GM12878 (cell line): ENCODE measurements around the gene FHOD3. TPM values are rescaled to one million over a fixed set of nuclear protein-coding genes. Genes with fewer than 3 reads are reported as not detected.

Experiments
- ATAC-seq: fragments of 200-7000 bp; cut with Tn5 transposase; 3 replicates; pipeline ENCODE4 v1.9.1; 2020; ENCODE audit warnings: mild to moderate bottlenecking, moderate library complexity
- BruUV-seq: library from RNA; stranded (reverse); fragments of 400-500 nt; replicated peaks from 2 replicates; lab custom pipeline; 2021; lab: Mats Ljungman, UMichigan
- CTCF ChIA-PET: fragments of 300-600 bp; sonication (Branson Sonifier 250); formaldehyde crosslinking; extraction: SDS; loops from one replicate; lab custom pipeline; 2021; ENCODE audit warnings: inconsistent platforms; lab: Yijun Ruan, JAX
- POLR2A ChIA-PET: fragments of 350-600 bp; formaldehyde crosslinking; extraction: SDS; loops from one replicate; lab custom pipeline; 2021; ENCODE audit warnings: inconsistent platforms; lab: Charles Lee
- RAD21 ChIA-PET: fragments of 300-600 bp; sonication (Branson Sonifier 250); formaldehyde crosslinking; loops from one replicate; lab custom pipeline; 2023; ENCODE audit warnings: antibody characterized with exemption; ENCODE audit not compliant: unreplicated experiment; lab: Charles Lee
- SMC1A ChIA-PET: fragments of 300-600 bp; sonication (Branson Sonifier 250); formaldehyde crosslinking; loops from one replicate; lab custom pipeline; 2023; ENCODE audit not compliant: unreplicated experiment, uncharacterized antibody; lab: Charles Lee
- DNase-seq: peaks from one replicate; pipeline ENCODE4 v3.0.0-alpha.2; 2011; ENCODE audit warnings: low read depth, low spot score
- FAIRE-seq: peaks from 3 replicates; lab custom pipeline; 2011; peaks lifted over from hg19 to GRCh38; lab: Jason Lieb, UNC
- H2AFZ ChIP-seq: 2 replicates; pipeline ENCODE4 v1.6.0; 2011; ENCODE audit warnings: low read depth, low read length, control low read depth; ENCODE audit not compliant: control insufficient read depth
- H3K27ac ChIP-seq: 2 replicates; pipeline ENCODE4 v1.5.1; 2011; ENCODE audit warnings: control low read depth; ENCODE audit not compliant: control insufficient read depth, insufficient read depth
- H3K27me3 ChIP-seq, 2 experiments: replicated peaks in 1 of 2; 2 replicates each; pipeline versions ENCODE4 v1.6.0 to v1.6.1; 2011; ENCODE audit warnings: low read length in 1 of 2; ENCODE audit not compliant: control insufficient read depth in 2 of 2, insufficient read depth in 2 of 2
- H3K36me3 ChIP-seq, 2 experiments: 2 replicates each; pipeline ENCODE4 v1.5.1; 2011; ENCODE audit warnings: low read length in 1 of 2; ENCODE audit not compliant: control insufficient read depth in 2 of 2, insufficient read depth in 2 of 2
- H3K4me1 ChIP-seq: 2 replicates; pipeline ENCODE4 v1.6.1; 2011; ENCODE audit warnings: mild to moderate bottlenecking, low read length, moderate library complexity, mixed read lengths; ENCODE audit not compliant: control insufficient read depth, insufficient read depth
- H3K4me2 ChIP-seq: 2 replicates; pipeline ENCODE4 v1.6.0; 2011; ENCODE audit warnings: control low read depth; ENCODE audit not compliant: control insufficient read depth, insufficient read depth
- H3K4me3 ChIP-seq: fragments of 200-600 bp; sonication (generic); 2 replicates; pipeline ENCODE4 v1.5.1; 2016
- H3K79me2 ChIP-seq: 2 replicates; pipeline ENCODE4 v1.6.0; 2011; ENCODE audit warnings: low read length; ENCODE audit not compliant: control insufficient read depth, insufficient read depth
- H3K9ac ChIP-seq: 2 replicates; pipeline ENCODE4 v1.8.0; 2011; ENCODE audit warnings: low read length, control low read depth, mixed read lengths; ENCODE audit not compliant: control insufficient read depth, insufficient read depth
- H3K9me3 ChIP-seq: replicated peaks from 3 replicates; pipeline ENCODE4 v1.5.1; 2011; ENCODE audit warnings: mild to moderate bottlenecking, low read length; ENCODE audit not compliant: control insufficient read depth, insufficient read depth
- H4K20me1 ChIP-seq: 2 replicates; pipeline ENCODE4 v1.6.0; 2011; ENCODE audit not compliant: control insufficient read depth, insufficient read depth
- IKZF2 ChIP-seq, 2 experiments: fragments of 450-650 bp; IDR thresholded peaks; 2 replicates each; pipeline ENCODE4 v1.6.1; 2017; ENCODE audit warnings: mild to moderate bottlenecking in 2 of 2, moderate library complexity in 2 of 2
- JUNB ChIP-seq: IDR thresholded peaks from 2 replicates; pipeline ENCODE4 v1.6.1; 2016; ENCODE audit warnings: antibody characterized with exemption, mild to moderate bottlenecking
- LARP7 ChIP-seq: fragments of 450-650 bp; IDR thresholded peaks from 2 replicates; pipeline ENCODE4 v1.6.1; 2017; ENCODE audit warnings: mild to moderate bottlenecking
- MAX ChIP-seq: IDR thresholded peaks from 2 replicates; pipeline ENCODE4 v1.6.1; 2012; ENCODE audit warnings: low read depth, low read length, improper control_type of control experiment
- MEF2B ChIP-seq: fragments of 450-650 bp; IDR thresholded peaks from 2 replicates; pipeline ENCODE4 v1.6.1; 2018; ENCODE audit warnings: mild to moderate bottlenecking, moderate library complexity; ENCODE audit not compliant: partially characterized antibody, poor library complexity, severe bottlenecking
- MYB ChIP-seq: fragments of 150-350 bp; IDR thresholded peaks from 2 replicates; pipeline ENCODE4 v1.6.1; 2014; ENCODE audit warnings: mild to moderate bottlenecking, low read depth, low read length, borderline replicate concordance
- NFYB ChIP-seq: IDR thresholded peaks from 2 replicates; pipeline ENCODE4 v1.6.1; 2011; ENCODE audit warnings: low read depth, mild to moderate bottlenecking, low read length, improper control_type of control experiment, moderate library complexity; ENCODE audit not compliant: insufficient read depth
- PAX5 ChIP-seq: IDR thresholded peaks from 2 replicates; pipeline ENCODE4 v1.6.1; 2011; ENCODE audit warnings: low read depth, low read length, borderline replicate concordance
- POU2F2 ChIP-seq: IDR thresholded peaks from 3 replicates; pipeline ENCODE4 v1.6.1; 2011; ENCODE audit warnings: low read depth, mild to moderate bottlenecking, low read length, borderline replicate concordance
- RCOR1 ChIP-seq: conservative IDR thresholded peaks from 2 replicates; pipeline ENCODE4 v1.6.1; 2012; ENCODE audit warnings: low read depth, low read length, improper control_type of control experiment
- RFX5 ChIP-seq: IDR thresholded peaks from 2 replicates; pipeline ENCODE4 v1.6.1; 2011; ENCODE audit warnings: low read depth, low read length, improper control_type of control experiment
- RUNX3 ChIP-seq: IDR thresholded peaks from 2 replicates; pipeline ENCODE4 v1.6.1; 2012; ENCODE audit warnings: low read length, inconsistent platforms
- SIX5 ChIP-seq: IDR thresholded peaks from 2 replicates; pipeline ENCODE4 v1.6.1; 2011; ENCODE audit warnings: mild to moderate bottlenecking, low read depth, low read length, moderate library complexity; ENCODE audit not compliant: severe bottlenecking
- ZBTB4 ChIP-seq: fragments of 450-650 bp; formaldehyde crosslinking; IDR thresholded peaks from 2 replicates; pipeline ENCODE4 v1.4.0; 2022; ENCODE audit warnings: mild to moderate bottlenecking, moderate library complexity
- ZNF687 ChIP-seq: fragments of 450-650 bp; IDR thresholded peaks from 2 replicates; pipeline ENCODE4 v1.6.1; 2017; ENCODE audit warnings: mild to moderate bottlenecking, moderate library complexity
- WGBS: methylation state at CpG from one replicate; pipeline ENCODE4 v1.1.6; 2016; ENCODE audit warnings: low lambda C conversion rate; ENCODE audit not compliant: insufficient replicate concordance, insufficient coverage; ENCODE audit errors: missing lambda C conversion rate; 5-methylcytosine and 5-hydroxymethylcytosine counted together
- in situ Hi-C: fragments of 300-500 bp; cut with MboI; formaldehyde crosslinking; loops from 9 replicates; pipeline ENCODE4 v1.14.3; 2018; ENCODE audit warnings: mixed read lengths
- intact Hi-C: fragments of 100-400 bp; cut with micrococcal nuclease; formaldehyde crosslinking; loops from one replicate; pipeline ENCODE4 v1.14.2; 2022; ENCODE audit not compliant: unreplicated experiment
- polyA plus RNA-seq, 11 experiments: library from polyadenylated mRNA; depleted of rRNA in 4 of 11; unstranded in 6 of 11; stranded (reverse) in 5 of 11; fragments of >200 nt; fragmentation: Nextera tagmentation in 4 of 11; fragmentation: Illumina TruSeq in 1 of 11; extraction: Ambion mirVana in 4 of 11; extraction: Trizol in 1 of 11; gene quantifications; 1 replicate in 1 of 11; 2 replicates in 10 of 11; pipeline versions ENCODE4 v1.2.1 to v1.2.3, GENCODE V29; 2011 to 2016; ENCODE audit warnings: inconsistent platforms in 2 of 11, missing spikeins in 2 of 11, low read depth in 1 of 11
- total RNA-seq, 4 experiments: library from RNA; depleted of rRNA in 3 of 4; stranded (reverse); fragments of >200 nt in 3 of 4; fragmentation: Illumina TruSeq in 1 of 4; extraction: Trizol in 1 of 4; gene quantifications; 2 replicates each; pipeline versions ENCODE4 v1.2.1 to v1.2.3, GENCODE V29; 2013 to 2021

The FHOD3 gene
- total and polyA plus RNA-seq, 10 of the 15 experiments (the other 5 are each of a cell fraction or from before 2014, with no cell fraction given): 0.77 to 26.7 (median 10.4) TPM

GRCh38 chr18:36328385-36328858, 30.9 kb downstream of the FHOD3 start (continued):
- TF ChIP-seq ZBTB4 (CRISPR knock-in tag) (no peak), IKZF2 (IDR thresholded peaks at IDR 0.05) (peak; percentile 88 to 90), PAX5 (0 out of 2 replicates have a peak, but pooled peaks have one; percentile 28), RCOR1 (no peak)

- ChIA-PET CTCF (interaction anchor here (0.9 to 2.3 kb wide), 9 partner anchors 9 to 244 kb away, joined by 3 to 7 read pairs (median 4); no protein-coding TSS in a partner anchor), SMC1A (interaction anchor here (1.0 to 13.3 kb wide), 12 partner anchors 9 to 131 kb away, joined by 3 to 125 read pairs (median 5); partner anchors contain the start of gene FHOD3), RAD21 (interaction anchor here (0.9 to 9.9 kb wide), 8 partner anchors 9 to 165 kb away, joined by 3 to 126 read pairs (median 8); partner anchors contain the start of gene FHOD3), POLR2A (interaction anchor here (1.0 to 4.9 kb wide), 8 partner anchors 9 to 30 kb away, joined by 3 to 21 read pairs (median 4); no protein-coding TSS in a partner anchor)
- peak overlapping the region; percentile 38; the same call in 1 of the 2 replicates for H3K4me2 ChIP-seq
- H4K20me1 ChIP-seq: no peaks in the 10 kb centered on the region
- peaks cover 0 to 4% of the 10 kb centered on the region in 2 experiments; a peak in 1 of 4 replicates for H3K27me3 ChIP-seq
- peak; percentile 20 for ATAC-seq
- no peak for DNase-seq
- H3K4me3 ChIP-seq: no peak overlapping the region
- no peaks in the 10 kb centered on the region for H3K36me3 ChIP-seq
- intact Hi-C loops: loop anchor here (2.0 kb wide), 1 partner anchor 38 kb away; no protein-coding TSS in a partner anchor
- peaks cover 16% of the 10 kb centered on the region for H3K4me1 ChIP-seq
- BruUV-seq: no TSS peak
- H3K79me2 ChIP-seq: peaks cover 2% of the 10 kb centered on the region
- H2AFZ ChIP-seq: no peak overlapping the region
- FAIRE-seq: no peak
- in situ Hi-C loops: no loop called here
- no peak overlapping the region for H3K9ac ChIP-seq
- no peaks in the 10 kb centered on the region; the same call in 2 of the 3 replicates for H3K9me3 ChIP-seq
- 33% methylated on average over 6 of the region's 6 CpGs for WGBS
- H3K27ac ChIP-seq: peak overlapping the region; percentile 54
- TF ChIP-seq RFX5: no peak
- no peak for TF ChIP-seq ZNF687
- TF ChIP-seq MAX: no peak
- TF ChIP-seq PAX5: peak; percentile 21; the same call in 1 of the 2 replicates
- TF ChIP-seq RUNX3: peak; percentile 80
- no peak for TF ChIP-seq POU2F2
- TF ChIP-seq SIX5: no peak
- no peak for TF ChIP-seq NFYB
- no peak for TF ChIP-seq JUNB
- TF ChIP-seq MYB: no peak
- TF ChIP-seq LARP7: no peak
- TF ChIP-seq MEF2B: peak; percentile 48
These were observed 31.4 kb downstream of the FHOD3 start for GRCh38 chr18:36328916-36329315.
